Right lobe of liver (tissue), 6 donors: ENCODE measurements around the gene LTBP1. TPM values are rescaled to one million over a fixed set of nuclear protein-coding genes. Genes with fewer than 3 reads are reported as not detected.
A peak's percentile ranks its signal among the peaks of the same experiment; 100 is the strongest.

Experiments used
- ATAC-seq, 4 donors: fragments of 200-7000 bp; cut with Tn5 transposase; one replicate each; pipeline ENCODE4 v1.9.1; 2020; ENCODE audit warnings: mild to moderate bottlenecking in 4 of 4, moderate library complexity in 4 of 4
- DNase-seq, 3 donors: peaks; one replicate each; pipeline ENCODE4 v3.0.0-alpha.2; 2020
- H3K27ac ChIP-seq, 3 donors: fragments of 200-600 bp; one replicate each; pipeline ENCODE4 v1.8.0; 2022
- H3K27me3 ChIP-seq, 2 donors: fragments of 200-600 bp; one replicate each; pipeline ENCODE4 v1.8.0; 2022
- H3K36me3 ChIP-seq, 4 donors: fragments of 200-600 bp; sonication (generic) in 1 of 4; one replicate each; pipeline versions ENCODE4 v1.5.1 to v1.8.0; 2017 to 2022; ENCODE audit warnings: control low read depth in 1 of 4
- H3K4me1 ChIP-seq, 4 donors: fragments of 200-600 bp; sonication (generic) in 1 of 4; one replicate each; pipeline versions ENCODE4 v1.5.1 to v1.8.0; 2017 to 2022; ENCODE audit warnings: control low read depth in 1 of 4
- H3K4me3 ChIP-seq, 3 donors: fragments of 200-600 bp; one replicate each; pipeline ENCODE4 v1.8.0; 2022
- H3K9me3 ChIP-seq, 4 donors: fragments of 200-600 bp; sonication (generic) in 1 of 4; one replicate each; pipeline versions ENCODE4 v1.5.1 to v1.8.0; 2017 to 2022; ENCODE audit warnings: control low read depth in 1 of 4
- CTCF ChIP-seq, 4 donors: fragments of 200-600 bp in 3 of 4; fragments of 450-650 bp in 1 of 4; IDR thresholded peaks; one replicate each; pipeline versions ENCODE4 v1.5.1 to v1.8.0; 2016 to 2022; ENCODE audit warnings: antibody characterized with exemption in 4 of 4, mild to moderate bottlenecking in 2 of 4
- POLR2A ChIP-seq: fragments of 450-650 bp; IDR thresholded peaks from one replicate; pipeline ENCODE4 v1.6.1; 2017; ENCODE audit warnings: antibody characterized with exemption, mild to moderate bottlenecking
- WGBS: methylation state at CpG from one replicate; pipeline ENCODE4 v1.1.6; 2018; ENCODE audit warnings: low coverage, low lambda C conversion rate; ENCODE audit not compliant: insufficient coverage; ENCODE audit errors: missing lambda C conversion rate; 5-methylcytosine and 5-hydroxymethylcytosine counted together
- intact Hi-C, 2 donors: fragments of 100-400 bp; cut with DNase I; formaldehyde crosslinking; loops; one replicate each; pipeline versions ENCODE4 v1.11.2 to v1.14.1; 2022
- total RNA-seq, 6 experiments: library from RNA; depleted of rRNA in 2 of 6; stranded (reverse); fragments of >200 nt in 2 of 6; fragmentation: NEBNext Ultra II Directional in 3 of 6; extraction: Animal tissue kit (Norgen Biotek cat#: 25700) in 3 of 6; gene quantifications; one replicate each; pipeline versions ENCODE4 v1.1.0 to v1.2.4, GENCODE V29; 2016 to 2023
- donor health status: DM: no; HTN: yes; CAD: no.
- donor health status: DM: no; HTN: no; CAD: no.
- donor health status: DM: no; HTN: no; CAD: no.
- donor health status: DM: no; HTN: yes; CAD: no.
- donor health status: DM: no; HTN: yes; CAD: no.

Gene LTBP1
- total RNA-seq, 6 experiments from 2014 or later = 5.4 to 14.2 (median 9.1) TPM

GRCh38 chr2:32941944-32942690 lies 4.6 kb upstream of the LTBP1 start:
- no peak for TF ChIP-seq CTCF (IDR thresholded peaks at IDR 0.05)
- TF ChIP-seq POLR2A = no peak
- Histone ChIP-seq H3K36me3 (no peaks in the 10 kb centered on the region), H3K4me1 (no peaks in the 10 kb centered on the region), H3K9me3 (no peaks in the 10 kb centered on the region), H3K4me3 (no peak overlapping the region), H3K27me3 (no peaks in the 10 kb centered on the region), H3K27ac (no peak overlapping the region)
- ATAC-seq (no peak), DNase-seq (no peak)
- 91% methylated on average over 7 of the region's 8 CpGs for WGBS
- intact Hi-C loops = loop anchor here in 1 of 2 donors (10.0 kb wide), 1 partner anchor 167 kb away; no protein-coding TSS in a partner anchor

- Histone ChIP-seq H3K27ac (no peak overlapping the region), H3K9me3 (no peaks in the 10 kb centered on the region), H3K27me3 (no peaks in the 10 kb centered on the region), H3K4me1 (no peaks in the 10 kb centered on the region), H3K4me3 (no peak overlapping the region), H3K36me3 (no peaks in the 10 kb centered on the region)
- ATAC-seq (no peak), DNase-seq (no peak)
- TF ChIP-seq CTCF (IDR thresholded peaks at IDR 0.05) (no peak), POLR2A (no peak)
- intact Hi-C loops = loop anchor here in 1 of 2 donors (10.0 kb wide), 1 partner anchor 168 kb away; no protein-coding TSS in a partner anchor
- WGBS = 90% methylated on average over 4 of the region's 4 CpGs
These were observed 3.8 kb upstream of the LTBP1 start for GRCh38 chr2:32942793-32943485.

GRCh38 chr2:32945286-32945685 lies 1.5 kb upstream of the LTBP1 start:
- no peak overlapping the region for H3K27ac ChIP-seq
- DNase-seq = no peak
- TF ChIP-seq POLR2A (no peak), CTCF (IDR thresholded peaks at IDR 0.05) (no peak)
- ATAC-seq = no peak
- H3K4me1 ChIP-seq = no peaks in the 10 kb centered on the region
- H3K36me3 ChIP-seq = no peaks in the 10 kb centered on the region
- WGBS = 90% methylated on average over 2 of the region's 2 CpGs
- intact Hi-C loops = loop anchor here in 1 of 2 donors (10.0 kb wide), 1 partner anchor 170 kb away; no protein-coding TSS in a partner anchor
- H3K9me3 ChIP-seq = no peaks in the 10 kb centered on the region
- no peaks in the 10 kb centered on the region for H3K27me3 ChIP-seq
- H3K4me3 ChIP-seq = no peak overlapping the region

- ATAC-seq = peak; percentile 4 to 28 (median 16)
- TF ChIP-seq POLR2A = no peak
- TF ChIP-seq CTCF (IDR thresholded peaks at IDR 0.05) = no peak
- Histone ChIP-seq H3K27me3 (no peaks in the 10 kb centered on the region), H3K4me3 (peak overlapping the region; percentile 67 to 72 (median 69)), H3K36me3 (no peaks in the 10 kb centered on the region), H3K4me1 (no peaks in the 10 kb centered on the region), H3K27ac (peak overlapping the region; percentile 24 to 62 (median 30)), H3K9me3 (no peaks in the 10 kb centered on the region)
- DNase-seq = peak in 2 of 3 donors; percentile 37 to 45
- intact Hi-C loops = loop anchor here in 1 of 2 donors (10.0 kb wide), 1 partner anchor 172 kb away; no protein-coding TSS in a partner anchor
- 0% methylated on average over 1 of the region's 52 CpGs for WGBS
These were observed 327 bp downstream of the LTBP1 start for GRCh38 chr2:32947076-32947483.
